Choroid plexus epithelial cell (primary cell): ENCODE results near the gene EXD3.

Source experiments
- DNase-seq: peaks from one replicate; pipeline ENCODE4 v3.0.0-alpha.2; 2010; ENCODE audit warnings: low read depth
- H3K4me3 ChIP-seq: 2 replicates; pipeline ENCODE4 v1.5.1; 2011; ENCODE audit warnings: low read depth, mild to moderate bottlenecking, control low read depth, low read length, moderate library complexity
- CTCF ChIP-seq: conservative IDR thresholded peaks from 2 replicates; pipeline ENCODE4 v1.5.1; 2011; ENCODE audit warnings: low read depth, mild to moderate bottlenecking, control low read depth, inconsistent platforms, low read length, moderate library complexity

The EXD3 gene

GRCh38 chr9:137325799-137326198 lies 97.2 kb downstream of the EXD3 start:
- DNase-seq = no peak
- H3K4me3 ChIP-seq = no peak overlapping the region
- no peak for TF ChIP-seq CTCF

- no peak overlapping the region for H3K4me3 ChIP-seq
- no peak for DNase-seq
- no peak for TF ChIP-seq CTCF
Measured at GRCh38 chr9:137325124-137325523, 97.8 kb downstream of the EXD3 start.

GRCh38 chr9:137323531-137324331 lies 99.2 kb downstream of the EXD3 start:
- no peak for TF ChIP-seq CTCF
- DNase-seq = no peak
- no peak overlapping the region for H3K4me3 ChIP-seq

GRCh38 chr9:137321726-137322361 lies 101.1 kb downstream of the EXD3 start:
- DNase-seq = no peak
- TF ChIP-seq CTCF = no peak
- H3K4me3 ChIP-seq = no peak overlapping the region

- no peak for TF ChIP-seq CTCF
- H3K4me3 ChIP-seq = no peak overlapping the region
- DNase-seq = no peak
Measured at GRCh38 chr9:137320555-137321384, 102.2 kb downstream of the EXD3 start.

GRCh38 chr9:137319739-137320551 lies 103.0 kb downstream of the EXD3 start:
- TF ChIP-seq CTCF = no peak
- H3K4me3 ChIP-seq = no peak overlapping the region
- DNase-seq = no peak
